C4-2B (cell line): ENCODE data around the gene HOXA10.

Experiments
- ZFX ChIP-seq: fragments of 450-650 bp; IDR thresholded peaks from 2 replicates; pipeline ENCODE4 v1.6.1; 2017
- TF ChIP-seq, protein P1 (sequence below): fragments of 450-650 bp; conservative IDR thresholded peaks from 2 replicates; pipeline ENCODE4 v1.5.1; 2017; ENCODE audit warnings: mild to moderate bottlenecking

DNA sequence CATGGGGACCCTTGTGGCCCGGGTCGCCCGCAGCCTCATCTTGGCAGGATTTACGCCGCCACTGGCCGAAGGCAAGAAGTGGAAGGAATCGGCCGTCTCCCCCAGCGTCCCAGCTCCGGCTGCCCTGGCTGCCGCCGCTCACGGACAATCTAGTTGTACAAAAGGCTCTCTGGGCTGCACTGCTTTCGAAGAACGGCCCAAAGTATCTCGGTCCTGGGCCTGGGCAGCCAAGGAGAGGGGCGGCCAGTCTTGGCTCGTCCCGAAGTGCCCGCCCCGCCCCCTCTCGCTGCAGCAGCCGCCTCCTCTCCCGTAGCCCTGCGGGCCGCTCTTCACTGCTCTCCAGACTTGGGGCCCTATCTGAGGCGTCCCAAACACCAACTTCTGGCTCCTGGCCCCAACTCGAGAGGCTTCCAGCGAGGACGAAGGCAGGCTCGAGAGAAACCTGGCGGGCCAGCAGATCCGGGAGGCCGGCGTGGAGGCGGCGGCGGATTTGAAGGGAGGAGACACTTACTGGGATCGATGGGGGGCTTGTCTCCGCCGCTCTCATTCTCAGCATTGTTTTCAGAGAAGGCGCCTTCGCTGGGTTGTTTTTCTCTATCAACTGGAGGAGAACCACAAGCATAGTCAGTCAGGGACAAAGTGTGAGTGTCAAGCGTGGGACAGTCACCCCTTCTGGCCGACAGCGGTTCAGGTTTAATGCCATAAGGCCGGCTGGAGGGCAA is 9.6 kb downstream of the HOXA10 start:
- TF ChIP-seq, protein P1, sequence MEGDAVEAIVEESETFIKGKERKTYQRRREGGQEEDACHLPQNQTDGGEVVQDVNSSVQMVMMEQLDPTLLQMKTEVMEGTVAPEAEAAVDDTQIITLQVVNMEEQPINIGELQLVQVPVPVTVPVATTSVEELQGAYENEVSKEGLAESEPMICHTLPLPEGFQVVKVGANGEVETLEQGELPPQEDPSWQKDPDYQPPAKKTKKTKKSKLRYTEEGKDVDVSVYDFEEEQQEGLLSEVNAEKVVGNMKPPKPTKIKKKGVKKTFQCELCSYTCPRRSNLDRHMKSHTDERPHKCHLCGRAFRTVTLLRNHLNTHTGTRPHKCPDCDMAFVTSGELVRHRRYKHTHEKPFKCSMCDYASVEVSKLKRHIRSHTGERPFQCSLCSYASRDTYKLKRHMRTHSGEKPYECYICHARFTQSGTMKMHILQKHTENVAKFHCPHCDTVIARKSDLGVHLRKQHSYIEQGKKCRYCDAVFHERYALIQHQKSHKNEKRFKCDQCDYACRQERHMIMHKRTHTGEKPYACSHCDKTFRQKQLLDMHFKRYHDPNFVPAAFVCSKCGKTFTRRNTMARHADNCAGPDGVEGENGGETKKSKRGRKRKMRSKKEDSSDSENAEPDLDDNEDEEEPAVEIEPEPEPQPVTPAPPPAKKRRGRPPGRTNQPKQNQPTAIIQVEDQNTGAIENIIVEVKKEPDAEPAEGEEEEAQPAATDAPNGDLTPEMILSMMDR = no peak
- no peak for TF ChIP-seq ZFX
